Stomach smooth muscle (tissue), 2 donors: ENCODE data around the gene GRID2.

Experiments used
- H3K27ac ChIP-seq: one replicate; pipeline ENCODE4 v1.7.0; 2013; ENCODE audit warnings: mild to moderate bottlenecking, low read length, inconsistent platforms
- H3K27me3 ChIP-seq, 2 donors: one replicate each; pipeline ENCODE4 v1.7.0; 2013; ENCODE audit warnings: low read length in 2 of 2; ENCODE audit not compliant: insufficient read depth in 2 of 2, control insufficient read depth in 1 of 2
- H3K36me3 ChIP-seq, 2 donors: one replicate each; pipeline ENCODE4 v1.7.0; 2013; ENCODE audit warnings: low read length in 2 of 2; ENCODE audit not compliant: control insufficient read depth in 2 of 2, insufficient read depth in 2 of 2
- H3K4me1 ChIP-seq: one replicate; pipeline ENCODE4 v1.7.0; 2013; ENCODE audit warnings: low read length; ENCODE audit not compliant: control insufficient read depth, insufficient read depth
- H3K4me3 ChIP-seq, 2 donors: one replicate each; pipeline ENCODE4 v1.7.0; 2013; ENCODE audit warnings: low read length in 2 of 2
- H3K9ac ChIP-seq, 2 donors: one replicate each; pipeline ENCODE4 v1.7.0; 2013; ENCODE audit warnings: low read length in 2 of 2, mild to moderate bottlenecking in 1 of 2
- H3K9me3 ChIP-seq, 2 donors: one replicate each; pipeline ENCODE4 v1.7.0; 2013; ENCODE audit warnings: low read length in 2 of 2; ENCODE audit not compliant: control insufficient read depth in 2 of 2
- donor health status: healthy.
- donor health status: Pancreatic carcinoma.

GRID2 gene

DNA sequence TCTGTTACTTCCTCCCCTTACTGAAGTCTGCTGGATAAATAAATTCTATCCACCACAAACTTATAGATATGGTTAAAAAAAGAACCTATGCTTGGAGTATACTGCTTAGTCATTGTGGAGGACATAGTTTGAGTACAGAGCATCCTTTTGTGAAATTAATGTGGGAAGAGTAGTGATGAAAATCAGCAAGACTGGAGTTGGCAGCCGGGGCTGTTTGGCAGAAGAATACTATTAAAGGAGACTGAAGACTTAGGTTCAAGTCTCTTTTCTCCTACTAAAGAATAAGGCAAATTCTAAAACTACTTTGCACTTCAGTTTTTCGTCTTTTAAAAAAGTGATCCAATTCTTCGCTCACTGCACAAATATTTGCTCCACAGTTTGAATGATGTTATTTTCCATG is 1198.2 kb downstream of the GRID2 start:
- Histone ChIP-seq H3K9ac (no peak overlapping the region), H3K27ac (no peak overlapping the region), H3K9me3 (no peaks in the 10 kb centered on the region), H3K4me1 (no peaks in the 10 kb centered on the region), H3K27me3 (no peaks in the 10 kb centered on the region), H3K36me3 (no peaks in the 10 kb centered on the region), H3K4me3 (no peak overlapping the region)

DNA sequence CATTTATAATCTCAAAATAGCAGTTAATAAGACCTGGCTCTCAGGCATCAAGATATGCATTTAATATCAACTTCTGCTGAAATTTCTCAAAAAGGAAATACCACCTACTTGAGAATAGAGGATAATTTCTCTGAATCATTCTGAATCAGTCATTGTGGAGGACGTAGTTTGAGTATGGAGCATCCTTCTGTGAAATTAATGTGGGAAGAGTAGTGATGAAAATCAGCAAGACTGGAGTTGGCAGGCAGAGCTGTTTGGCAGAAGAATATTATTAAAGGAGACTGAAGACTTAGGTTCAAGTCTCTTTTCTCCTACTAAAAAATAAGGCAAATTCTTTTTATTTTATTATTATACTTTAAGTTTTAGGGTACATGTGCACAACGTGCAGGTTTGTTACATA is 1199.2 kb downstream of the GRID2 start:
- no peak overlapping the region for H3K4me3 ChIP-seq
- H3K4me1 ChIP-seq = no peaks in the 10 kb centered on the region
- H3K27me3 ChIP-seq = no peaks in the 10 kb centered on the region
- no peak overlapping the region for H3K27ac ChIP-seq
- H3K9ac ChIP-seq = no peak overlapping the region
- H3K9me3 ChIP-seq = no peaks in the 10 kb centered on the region
- H3K36me3 ChIP-seq = no peaks in the 10 kb centered on the region

DNA sequence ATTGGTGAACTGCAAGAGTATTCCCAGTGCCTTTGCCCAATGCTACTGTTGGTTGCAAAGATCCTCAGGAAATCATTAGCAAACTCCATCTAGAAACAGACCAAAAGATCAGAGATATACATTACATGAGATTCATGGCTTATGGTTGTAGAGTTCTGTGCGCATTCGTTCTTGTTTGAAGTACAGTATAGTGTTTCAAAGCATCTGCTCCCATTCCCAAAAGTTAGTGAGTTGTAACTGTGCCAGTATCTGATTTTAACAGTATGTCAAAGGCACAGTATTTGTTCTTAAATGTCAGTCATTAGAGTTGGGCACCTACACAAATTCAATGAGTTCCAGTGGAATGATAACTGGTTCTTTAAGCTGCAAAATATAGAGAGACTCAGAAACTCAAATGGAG is 1210.1 kb downstream of the GRID2 start:
- no peak overlapping the region for H3K27ac ChIP-seq
- H3K36me3 ChIP-seq = no peaks in the 10 kb centered on the region
- H3K4me3 ChIP-seq = no peak overlapping the region
- no peaks in the 10 kb centered on the region for H3K4me1 ChIP-seq
- no peaks in the 10 kb centered on the region for H3K27me3 ChIP-seq
- no peak overlapping the region for H3K9ac ChIP-seq
- H3K9me3 ChIP-seq = no peaks in the 10 kb centered on the region

DNA sequence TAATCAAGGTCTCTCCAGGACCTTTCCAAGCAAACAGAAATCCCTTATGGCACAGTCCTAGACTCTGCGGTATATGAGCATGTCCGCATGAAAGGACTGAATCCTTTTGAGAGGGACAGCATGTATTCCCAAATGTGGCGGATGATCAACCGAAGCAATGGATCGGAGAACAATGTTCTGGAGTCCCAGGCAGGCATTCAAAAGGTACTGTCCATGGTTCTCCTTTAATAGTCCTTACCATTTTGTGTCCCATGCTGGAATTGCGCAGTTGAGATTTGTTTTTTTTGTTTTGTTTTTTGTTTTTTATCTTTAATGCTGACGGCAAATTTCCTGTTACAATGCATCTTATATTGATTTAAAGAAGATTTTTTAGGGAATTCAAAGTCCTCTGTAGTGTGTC is 1211.4 kb downstream of the GRID2 start:
- Histone ChIP-seq H3K9ac (no peak overlapping the region), H3K4me3 (no peak overlapping the region)

DNA sequence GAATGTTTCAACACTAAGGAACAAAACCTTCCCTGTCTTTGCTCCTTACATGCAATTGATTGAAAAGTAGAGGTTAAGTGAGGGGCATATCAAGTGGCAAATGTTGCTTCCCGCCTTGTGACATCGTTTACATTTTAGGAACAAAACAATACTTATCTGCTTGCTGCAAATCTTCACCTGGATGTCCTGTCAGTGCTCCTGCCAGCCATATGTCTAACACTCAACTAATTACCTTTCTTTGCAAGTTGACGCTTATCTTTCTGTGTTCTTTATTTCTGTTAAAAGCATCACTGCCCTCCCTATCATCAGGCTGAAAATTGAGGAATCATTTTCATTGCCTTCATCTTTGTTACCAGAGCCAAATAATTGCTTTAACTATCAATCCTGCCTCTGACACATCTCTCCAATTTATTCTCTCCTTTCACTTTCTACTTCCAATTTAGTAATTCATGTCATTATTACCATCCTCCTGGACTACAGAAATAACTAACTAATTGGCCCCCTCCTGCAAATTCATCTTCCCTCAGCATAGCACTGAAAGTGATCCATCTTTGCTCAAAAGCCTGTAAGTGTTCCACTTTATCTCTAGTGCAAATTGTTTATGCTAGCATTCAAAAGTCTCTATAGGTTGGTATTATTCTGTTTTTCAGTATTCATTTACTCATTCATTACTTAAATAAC is 1226.1 kb downstream of the GRID2 start:
- Histone ChIP-seq H3K9me3 (no peaks in the 10 kb centered on the region), H3K27me3 (no peaks in the 10 kb centered on the region), H3K9ac (no peak overlapping the region), H3K27ac (no peak overlapping the region), H3K4me3 (no peak overlapping the region), H3K36me3 (no peaks in the 10 kb centered on the region), H3K4me1 (no peaks in the 10 kb centered on the region)

More for the DNA sequence above, 1211.4 kb downstream of the GRID2 start:
- Histone ChIP-seq H3K36me3 (no peaks in the 10 kb centered on the region), H3K27me3 (no peaks in the 10 kb centered on the region), H3K4me1 (no peaks in the 10 kb centered on the region), H3K9me3 (no peaks in the 10 kb centered on the region), H3K27ac (no peak overlapping the region)

DNA sequence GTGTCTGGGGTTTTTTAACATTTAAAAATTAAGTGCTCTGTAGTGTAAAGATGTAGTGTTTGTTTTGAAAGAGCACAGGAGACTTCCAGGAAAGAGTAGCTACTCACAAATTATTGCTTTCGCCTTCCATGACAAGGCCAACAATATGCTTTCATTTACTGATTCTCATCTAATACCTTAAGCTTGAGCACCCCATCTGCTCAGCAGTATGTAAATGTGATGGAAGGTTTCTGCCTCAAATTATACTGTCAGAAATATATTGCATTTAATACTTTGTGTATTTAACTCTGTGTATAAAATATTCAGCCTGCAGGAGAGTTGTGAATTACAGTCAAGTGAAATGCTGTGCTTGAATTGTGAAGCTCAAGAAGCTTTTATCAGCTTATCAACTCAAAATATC is 1228.5 kb downstream of the GRID2 start:
- H3K4me1 ChIP-seq = no peaks in the 10 kb centered on the region
- H3K4me3 ChIP-seq = no peak overlapping the region
- H3K27me3 ChIP-seq = no peaks in the 10 kb centered on the region
- no peak overlapping the region for H3K9ac ChIP-seq
- no peaks in the 10 kb centered on the region for H3K9me3 ChIP-seq
- H3K27ac ChIP-seq = no peak overlapping the region
- no peaks in the 10 kb centered on the region for H3K36me3 ChIP-seq

DNA sequence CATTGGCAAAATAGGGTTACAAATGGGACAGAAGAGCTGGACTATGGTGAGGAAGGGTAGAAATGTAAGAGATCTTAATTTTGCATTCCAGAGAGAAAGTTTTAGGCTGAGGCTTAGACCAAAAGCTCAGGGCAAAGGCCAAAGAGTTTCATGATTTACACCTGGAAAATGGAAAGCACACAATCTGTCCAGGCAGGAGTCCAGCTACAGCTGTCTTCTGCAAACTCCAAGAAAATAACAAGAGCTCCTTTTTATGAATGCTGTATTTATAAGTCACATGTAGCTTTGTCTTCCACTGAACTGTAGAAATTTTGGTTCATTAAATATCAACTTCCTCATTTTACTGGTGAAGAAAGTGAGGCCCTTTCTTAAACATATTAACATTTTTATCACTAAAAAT is 1236.8 kb downstream of the GRID2 start:
- H3K4me3 ChIP-seq = no peak overlapping the region
- H3K36me3 ChIP-seq = no peaks in the 10 kb centered on the region
- no peaks in the 10 kb centered on the region for H3K9me3 ChIP-seq
- H3K27ac ChIP-seq = no peak overlapping the region
- H3K27me3 ChIP-seq = no peaks in the 10 kb centered on the region
- H3K4me1 ChIP-seq = no peaks in the 10 kb centered on the region
- H3K9ac ChIP-seq = no peak overlapping the region

DNA sequence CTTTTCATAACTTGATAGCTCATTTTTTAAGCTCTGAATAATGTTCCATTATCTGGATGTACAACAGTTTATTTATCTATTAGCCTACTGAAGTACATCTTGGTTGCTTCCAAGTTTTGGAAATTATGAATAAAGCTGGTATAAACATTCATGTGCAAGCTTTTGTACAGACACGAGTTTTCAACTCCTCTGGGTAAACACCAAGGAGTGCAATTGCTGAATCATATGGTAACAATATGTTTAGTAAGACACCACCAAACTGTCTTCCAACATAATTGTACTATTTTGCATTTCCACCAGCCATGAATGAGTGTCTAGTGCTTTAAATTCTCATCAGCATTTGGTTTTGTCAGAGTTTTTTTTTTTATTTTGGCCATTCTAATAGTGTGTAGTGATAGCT is 1258.1 kb downstream of the GRID2 start:
- H3K27ac ChIP-seq = no peak overlapping the region
- no peaks in the 10 kb centered on the region for H3K27me3 ChIP-seq
- H3K9me3 ChIP-seq = no peaks in the 10 kb centered on the region
- no peaks in the 10 kb centered on the region for H3K4me1 ChIP-seq
- no peaks in the 10 kb centered on the region for H3K36me3 ChIP-seq
- H3K4me3 ChIP-seq = no peak overlapping the region
- H3K9ac ChIP-seq = no peak overlapping the region

DNA sequence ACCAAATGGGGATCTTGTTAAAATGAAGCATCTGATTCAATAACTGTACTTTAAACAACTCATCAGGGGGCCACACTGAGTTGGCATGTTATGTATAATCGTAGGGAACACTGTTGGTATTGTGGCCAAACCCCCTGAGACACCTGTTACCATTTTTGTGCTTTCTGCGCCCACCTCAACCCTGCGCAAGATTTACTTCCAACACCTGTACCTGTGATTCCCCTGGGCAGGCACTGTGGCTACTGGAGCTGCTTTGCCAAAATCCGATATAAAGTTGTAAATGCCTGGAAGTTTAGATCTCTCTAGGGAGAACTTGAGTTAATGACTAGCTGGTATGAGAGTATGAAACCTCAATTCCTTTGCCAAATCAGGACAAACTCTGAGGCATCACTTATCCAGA is 1265.0 kb downstream of the GRID2 start:
- Histone ChIP-seq H3K9me3 (no peaks in the 10 kb centered on the region), H3K9ac (no peak overlapping the region), H3K27ac (no peak overlapping the region), H3K36me3 (no peaks in the 10 kb centered on the region), H3K4me3 (no peak overlapping the region), H3K4me1 (no peaks in the 10 kb centered on the region), H3K27me3 (no peaks in the 10 kb centered on the region)

DNA sequence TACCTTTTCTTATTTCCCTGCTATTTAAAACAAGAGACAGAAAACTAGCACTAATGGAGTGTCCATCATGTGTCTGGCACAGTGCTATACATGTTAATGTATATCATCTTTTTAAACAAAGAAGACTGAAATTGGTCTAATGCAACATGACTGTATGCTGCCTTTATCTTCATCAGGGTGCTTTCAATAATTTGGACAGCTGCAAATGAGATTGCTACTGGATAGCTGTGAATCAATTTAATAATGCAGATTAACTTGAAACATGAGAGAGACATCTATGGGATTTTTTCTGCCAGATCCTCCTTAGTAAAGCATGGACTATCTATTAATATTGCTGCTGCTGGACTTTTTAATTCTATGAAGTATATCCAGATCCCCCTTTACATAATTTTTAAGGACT is 1269.5 kb downstream of the GRID2 start:
- Histone ChIP-seq H3K4me1 (no peaks in the 10 kb centered on the region), H3K36me3 (no peaks in the 10 kb centered on the region), H3K27ac (no peak overlapping the region), H3K27me3 (no peaks in the 10 kb centered on the region), H3K9me3 (no peaks in the 10 kb centered on the region), H3K9ac (no peak overlapping the region), H3K4me3 (no peak overlapping the region)

DNA sequence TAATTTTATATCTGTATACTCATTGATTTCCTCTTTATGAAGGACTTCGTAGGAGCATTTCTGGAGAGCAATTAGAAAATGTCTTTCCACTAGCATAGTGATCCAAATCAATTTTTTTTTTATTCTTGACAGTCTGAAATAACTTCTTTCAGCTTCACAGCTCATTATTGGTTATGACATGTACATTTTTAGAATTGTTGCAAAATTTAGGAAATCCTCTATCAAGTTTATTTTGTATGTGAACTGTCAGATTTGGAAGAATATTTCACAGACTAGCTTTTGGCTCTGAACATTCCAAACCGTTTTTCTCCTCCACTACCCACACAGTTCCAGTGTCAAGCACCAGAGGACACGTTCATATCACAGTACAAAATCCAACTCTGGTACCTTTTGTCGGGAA is 1275.2 kb downstream of the GRID2 start:
- H3K4me1 ChIP-seq = no peaks in the 10 kb centered on the region
- no peaks in the 10 kb centered on the region for H3K9me3 ChIP-seq
- H3K4me3 ChIP-seq = no peak overlapping the region
- no peak overlapping the region for H3K9ac ChIP-seq
- H3K36me3 ChIP-seq = no peaks in the 10 kb centered on the region
- no peak overlapping the region for H3K27ac ChIP-seq
- no peaks in the 10 kb centered on the region for H3K27me3 ChIP-seq
